ENCODE data around the gene PVALEF. TPM values are rescaled to one million over a fixed set of nuclear protein-coding genes. Genes with fewer than 3 reads are reported as not detected.
A peak's percentile ranks its signal among the peaks of the same experiment; 100 is the strongest.

PVALEF gene
- total and polyA plus RNA-seq, 2 donors (not counting 3 experiments of a cell fraction or from before 2014, with no cell fraction given): not detected

- Histone ChIP-seq H2AFZ (ENCODE audit: low read depth, low read length) (no peak overlapping the region), H3K4me2 (ENCODE audit: insufficient read depth, low read length) (no peak overlapping the region), H3K9me3 (replicated peaks; ENCODE audit: control insufficient read depth, insufficient read depth, low read length) (no peaks in the 10 kb centered on the region), H3K9ac (replicated peaks; ENCODE audit: extremely low read depth, insufficient read depth, low read length) (no peak overlapping the region), H4K20me1 (replicated peaks; ENCODE audit: control insufficient read depth, extremely low read depth, insufficient read depth, low read length) (no peaks in the 10 kb centered on the region), H3K79me2 (ENCODE audit: control insufficient read depth, insufficient read depth, low read length) (no peaks in the 10 kb centered on the region), H3K36me3 (ENCODE audit: control insufficient read depth in 2 of 2, extremely low read depth in 1 of 2, insufficient read depth in 2 of 2, low read length in 2 of 2) (no peaks in the 10 kb centered on the region), H3K27ac (ENCODE audit: insufficient read depth, low read depth, low read length) (no peak overlapping the region), H3K9me1 (replicated peaks; ENCODE audit: control insufficient read depth, extremely low read depth, insufficient read depth, low read length) (no peaks in the 10 kb centered on the region), H3K27me3 (ENCODE audit: control insufficient read depth in 2 of 2, insufficient read depth in 2 of 2, low read length in 2 of 2) (no peaks in the 10 kb centered on the region), H3K4me3 (replicated peaks in 1 of 3; ENCODE audit: insufficient read depth in 1 of 3, low read depth in 1 of 3, low read length in 3 of 3) (no peak overlapping the region), H3K4me1 (ENCODE audit: control insufficient read depth, extremely low read depth, insufficient read depth, low read length) (no peaks in the 10 kb centered on the region)
- ChIA-PET CTCF (no interaction called here), POLR2A (no interaction called here)
- dilution Hi-C loops (cut with MboI; ENCODE audit: extremely low pct_ligation_motif_present, low sequenced_read_pairs): no loop called here
- no TSS peak for BruUV-seq (replicated peaks)
- FAIRE-seq (no peak), DNase-seq (ENCODE audit: low read depth, low spot score) (no peak)
- peak; percentile 18 for TF ChIP-seq MAX (IDR thresholded peaks at IDR 0.05; ENCODE audit: insufficient read depth, insufficient read length)
- TF ChIP-seq POLR2AphosphoS5 (IDR thresholded peaks at IDR 0.05; ENCODE audit: insufficient read depth, low read depth, low read length): no peak
- intact Hi-C loops (cut with micrococcal nuclease): no loop called here
Measured at GRCh38 chr17:81138083-81138482, 27.2 kb upstream of the PVALEF start.

GRCh38 chr17:81138500-81138899, 26.8 kb upstream of the PVALEF start:
- no TSS peak for BruUV-seq (replicated peaks)

More at GRCh38 chr17:81138500-81138899, 26.8 kb upstream of the PVALEF start:
- intact Hi-C loops (cut with micrococcal nuclease) (no loop called here), dilution Hi-C loops (cut with MboI; ENCODE audit: extremely low pct_ligation_motif_present, low sequenced_read_pairs) (no loop called here)
- DNase-seq (ENCODE audit: low read depth, low spot score): no peak
- no peaks in the 10 kb centered on the region for H4K20me1 ChIP-seq (replicated peaks; ENCODE audit: control insufficient read depth, extremely low read depth, insufficient read depth, low read length)
- H3K4me3 ChIP-seq (replicated peaks in 1 of 3; ENCODE audit: insufficient read depth in 1 of 3, low read depth in 1 of 3, low read length in 3 of 3): no peak overlapping the region
- FAIRE-seq: no peak
- TF ChIP-seq FOS (IDR thresholded peaks at IDR 0.05; ENCODE audit: borderline replicate concordance, insufficient read depth, low read length): no peak
- no peak for TF ChIP-seq GATA2 (IDR thresholded peaks at IDR 0.05; ENCODE audit: insufficient read depth, insufficient read length, low read depth, low read length)
- no peak for TF ChIP-seq POLR2A (IDR thresholded peaks at IDR 0.05; ENCODE audit: low read depth, low read length)
- no peak for TF ChIP-seq CTCF (IDR thresholded peaks at IDR 0.05; ENCODE audit: extremely low read depth in 1 of 2, insufficient read depth in 1 of 2, low read depth in 1 of 2, low read length in 2 of 2)
- no peak for TF ChIP-seq POLR2AphosphoS5 (IDR thresholded peaks at IDR 0.05; ENCODE audit: insufficient read depth, low read depth, low read length)
- TF ChIP-seq MAX (IDR thresholded peaks at IDR 0.05; ENCODE audit: insufficient read depth, insufficient read length): no peak
- no peak for TF ChIP-seq MYC (IDR thresholded peaks at IDR 0.05; ENCODE audit: low read depth, low read length)
- TF ChIP-seq JUN (IDR thresholded peaks at IDR 0.05; ENCODE audit: borderline replicate concordance, insufficient read depth, insufficient read length, low read depth): no peak
- no peaks in the 10 kb centered on the region for H3K4me1 ChIP-seq (ENCODE audit: control insufficient read depth, extremely low read depth, insufficient read depth, low read length)
- H3K36me3 ChIP-seq (ENCODE audit: control insufficient read depth in 2 of 2, extremely low read depth in 1 of 2, insufficient read depth in 2 of 2, low read length in 2 of 2): no peaks in the 10 kb centered on the region
- no peak overlapping the region for H3K4me2 ChIP-seq (ENCODE audit: insufficient read depth, low read length)
- no peaks in the 10 kb centered on the region for H3K79me2 ChIP-seq (ENCODE audit: control insufficient read depth, insufficient read depth, low read length)
- no peak overlapping the region for H2AFZ ChIP-seq (ENCODE audit: low read depth, low read length)
- H3K27me3 ChIP-seq (ENCODE audit: control insufficient read depth in 2 of 2, insufficient read depth in 2 of 2, low read length in 2 of 2): no peaks in the 10 kb centered on the region
- no peaks in the 10 kb centered on the region for H3K9me1 ChIP-seq (replicated peaks; ENCODE audit: control insufficient read depth, extremely low read depth, insufficient read depth, low read length)
- H3K9ac ChIP-seq (replicated peaks; ENCODE audit: extremely low read depth, insufficient read depth, low read length): no peak overlapping the region
- no peak overlapping the region for H3K27ac ChIP-seq (ENCODE audit: insufficient read depth, low read depth, low read length)
- POLR2A ChIA-PET: no interaction called here
- no peaks in the 10 kb centered on the region for H3K9me3 ChIP-seq (replicated peaks; ENCODE audit: control insufficient read depth, insufficient read depth, low read length)
- CTCF ChIA-PET: no interaction called here
